Dermis microvascular lymphatic vessel endothelial cell (primary cell): ENCODE results near the gene SREBF1. TPM values are rescaled to one million over a fixed set of nuclear protein-coding genes. Genes with fewer than 3 reads are reported as not detected.

Experiments
- DNase-seq, 2 donors: peaks; one replicate each; pipeline versions ENCODE4 v3.0.0 to v3.0.0-alpha.2; 2010; ENCODE audit warnings: low read depth in 2 of 2
- total RNA-seq: library from RNA; depleted of rRNA; stranded (reverse); fragments of >200 nt; gene quantifications from 2 replicates; pipeline ENCODE4 v1.2.1, GENCODE V29; 2014

Gene SREBF1
- total RNA-seq, 1 donor from 2014 or later, result 39.7 TPM

GRCh38 chr17:17824783-17825614 lies 11.8 kb downstream of the SREBF1 start:
- DNase-seq, result no peak

GRCh38 chr17:17824119-17824782 lies 12.5 kb downstream of the SREBF1 start:
- DNase-seq, result no peak

- DNase-seq, result peak in 1 of 2 donors; percentile 81
Measured at GRCh38 chr17:17823433-17824118, 13.2 kb downstream of the SREBF1 start.

- no peak for DNase-seq
Measured at GRCh38 chr17:17822616-17823015, 14.2 kb downstream of the SREBF1 start.

- no peak for DNase-seq
Measured at GRCh38 chr17:17822189-17822588, 14.6 kb downstream of the SREBF1 start.

GRCh38 chr17:17820463-17821158 lies 16.2 kb downstream of the SREBF1 start:
- no peak for DNase-seq

- DNase-seq, result no peak
Measured at GRCh38 chr17:17820046-17820445, 16.7 kb downstream of the SREBF1 start.

GRCh38 chr17:17819561-17819995 lies 17.2 kb downstream of the SREBF1 start:
- peak; percentile 92 to 96 for DNase-seq

GRCh38 chr17:17819111-17819510 lies 17.7 kb downstream of the SREBF1 start:
- DNase-seq, result no peak

- no peak for DNase-seq
Measured at GRCh38 chr17:17818088-17818526, 18.7 kb downstream of the SREBF1 start.

- DNase-seq, result no peak
Measured at GRCh38 chr17:17817552-17817947, 19.2 kb downstream of the SREBF1 start.

GRCh38 chr17:17816831-17817551 lies 19.8 kb downstream of the SREBF1 start:
- DNase-seq, result no peak

- DNase-seq, result no peak
Measured at GRCh38 chr17:17816240-17816814, 20.5 kb downstream of the SREBF1 start.

- no peak for DNase-seq
Measured at GRCh38 chr17:17815436-17816200, 21.2 kb downstream of the SREBF1 start.

GRCh38 chr17:17815062-17815406 lies 21.8 kb downstream of the SREBF1 start:
- DNase-seq, result no peak

GRCh38 chr17:17814162-17815061 lies 22.4 kb downstream of the SREBF1 start:
- no peak for DNase-seq

GRCh38 chr17:17813725-17814095 lies 23.1 kb downstream of the SREBF1 start:
- no peak for DNase-seq

GRCh38 chr17:17813055-17813724 lies 23.6 kb downstream of the SREBF1 start:
- no peak for DNase-seq
